Neural progenitor cell (in vitro differentiated cells): ENCODE measurements around the gene NAAA. TPM values are rescaled to one million over a fixed set of nuclear protein-coding genes. Genes with fewer than 3 reads are reported as not detected.
"Not testable (repeated sequence)": the region's sequence is repeated elsewhere in the genome, so short reads cannot be mapped to it uniquely, and the experiment has no call there.

ENCODE experiments used
- DNase-seq: peaks from one replicate; pipeline ENCODE4 v3.0.0-alpha.2; 2016; ENCODE audit warnings: low spot score
- H2AFZ ChIP-seq: fragments of 200-600 bp; sonication (generic); replicated peaks from 2 replicates; pipeline ENCODE4 v1.6.1; 2016; ENCODE audit warnings: antibody characterized with exemption
- H3F3A ChIP-seq: fragments of 200-600 bp; sonication (generic); 2 replicates; pipeline ENCODE4 v1.6.1; 2016; ENCODE audit warnings: antibody characterized with exemption, low read depth
- H3K27ac ChIP-seq: fragments of 200-600 bp; sonication (generic); 2 replicates; pipeline ENCODE4 v1.5.1; 2016; ENCODE audit warnings: mild to moderate bottlenecking
- H3K27me3 ChIP-seq: fragments of 200-600 bp; sonication (generic); 2 replicates; pipeline ENCODE4 v1.6.1; 2016; ENCODE audit warnings: mild to moderate bottlenecking, moderate library complexity
- H3K36me3 ChIP-seq: fragments of 200-600 bp; sonication (generic); 2 replicates; pipeline ENCODE4 v1.5.1; 2016
- H3K4me1 ChIP-seq: fragments of 200-600 bp; sonication (generic); 2 replicates; pipeline ENCODE4 v1.6.1; 2016; ENCODE audit warnings: mixed run types
- H3K4me2 ChIP-seq: fragments of 200-600 bp; sonication (generic); 2 replicates; pipeline ENCODE4 v1.6.1; 2016
- H3K4me3 ChIP-seq: fragments of 200-600 bp; sonication (generic); 2 replicates; pipeline ENCODE4 v1.5.1; 2016
- H3K79me2 ChIP-seq: fragments of 200-600 bp; sonication (generic); 2 replicates; pipeline ENCODE4 v1.6.1; 2016; ENCODE audit warnings: low read depth
- H3K9ac ChIP-seq: fragments of 200-600 bp; sonication (generic); 2 replicates; pipeline ENCODE4 v1.6.1; 2016
- H3K9me3 ChIP-seq: fragments of 200-600 bp; sonication (generic); 2 replicates; pipeline ENCODE4 v1.5.1; 2016; ENCODE audit warnings: low read depth
- H4K20me1 ChIP-seq: fragments of 200-600 bp; sonication (generic); 2 replicates; pipeline ENCODE4 v1.6.1; 2016; ENCODE audit warnings: low read depth
- H3K27ac Mint-ChIP-seq: 3 replicates; pipeline ENCODE4 v1.8.0; 2021; ENCODE audit warnings: mixed read lengths
- H3K27me3 Mint-ChIP-seq: 2 replicates; pipeline ENCODE4 v1.8.0; 2022; ENCODE audit warnings: low read depth, mild to moderate bottlenecking, inconsistent platforms, moderate library complexity, mixed read lengths; ENCODE audit not compliant: insufficient read depth
- H3K36me3 Mint-ChIP-seq: 3 replicates; pipeline ENCODE4 v1.8.0; 2021; ENCODE audit warnings: mixed read lengths
- H3K4me1 Mint-ChIP-seq: 3 replicates; pipeline ENCODE4 v1.8.0; 2021; ENCODE audit warnings: mixed read lengths
- H3K4me3 Mint-ChIP-seq: 3 replicates; pipeline ENCODE4 v1.8.0; 2021; ENCODE audit warnings: mild to moderate bottlenecking, moderate library complexity, mixed read lengths
- H3K9me3 Mint-ChIP-seq: 3 replicates; pipeline ENCODE4 v1.8.0; 2020; ENCODE audit warnings: mixed read lengths
- CTCF ChIP-seq: fragments of 200-600 bp; sonication (generic); IDR thresholded peaks from 2 replicates; pipeline ENCODE4 v1.5.1; 2017; ENCODE audit warnings: antibody characterized with exemption, mild to moderate bottlenecking
- EZH2 ChIP-seq: fragments of 200-600 bp; sonication (generic); IDR thresholded peaks from 2 replicates; pipeline ENCODE4 v1.6.1; 2017; ENCODE audit warnings: antibody characterized with exemption, mild to moderate bottlenecking, moderate library complexity
- EZH2phosphoT487 ChIP-seq: fragments of 200-600 bp; sonication (generic); IDR thresholded peaks from 2 replicates; pipeline ENCODE4 v1.6.1; 2017; ENCODE audit warnings: antibody characterized with exemption
- total RNA-seq: library from RNA; depleted of rRNA; stranded (reverse); fragments of >200 nt; gene quantifications from 2 replicates; pipeline ENCODE4 v1.2.3, GENCODE V29; 2015; ENCODE audit warnings: low replicate concordance

Gene NAAA
- total RNA-seq, 1 donor from 2014 or later, result 0.07 TPM

DNA sequence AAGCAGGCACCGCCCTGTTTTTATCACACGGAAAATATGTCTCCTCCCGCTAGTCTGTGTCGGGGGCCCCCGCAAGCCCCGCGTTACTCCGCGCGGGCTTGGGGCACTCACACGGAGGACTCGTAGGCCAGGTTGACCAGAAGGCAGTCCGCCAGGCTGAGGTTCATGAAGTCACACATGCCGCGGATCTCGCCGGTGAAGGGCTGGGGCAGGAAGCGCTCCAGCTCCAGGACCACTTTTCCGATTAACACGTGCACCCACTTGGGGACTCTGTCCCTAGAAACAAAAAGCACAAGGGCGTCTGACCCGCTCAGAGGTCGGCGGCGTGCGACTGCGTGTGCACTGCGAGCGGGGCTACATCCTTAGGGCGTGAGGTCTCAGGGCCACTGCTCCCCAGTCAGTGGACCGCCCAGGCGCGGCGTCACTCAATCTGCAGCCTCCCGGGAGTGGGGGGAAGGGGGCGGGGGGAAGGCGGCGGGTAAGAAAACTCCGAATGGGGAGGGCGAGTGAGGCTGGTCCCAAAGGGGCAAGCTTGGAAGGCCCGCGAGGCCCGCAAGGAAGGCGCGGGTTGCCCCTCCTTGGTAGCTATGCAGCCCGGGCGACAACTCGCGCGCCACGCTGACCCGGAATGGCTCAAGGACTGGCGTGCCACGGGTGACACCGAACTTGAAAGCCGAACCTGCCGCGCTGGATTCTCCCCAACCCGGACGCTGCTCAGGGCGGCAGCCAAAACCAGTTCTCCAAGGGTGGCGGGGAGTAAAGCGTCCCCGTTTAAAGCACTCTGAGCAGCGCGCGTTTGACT, 722 bp downstream of the NAAA start:
- H3K4me3 Mint-ChIP-seq, result peak overlapping the region; percentile 90
- peak; percentile 81 for DNase-seq

GRCh38 chr4:75935628-75936027, 5.2 kb downstream of the NAAA start:
- H3K36me3 ChIP-seq, result no peaks in the 10 kb centered on the region
- no peak overlapping the region for H3K4me2 ChIP-seq
- no peak for DNase-seq
- Mint-ChIP-seq H3K27me3 (no peaks in the 10 kb centered on the region), H3K4me1 (peaks cover 5% of the 10 kb centered on the region), H3K4me3 (no peak overlapping the region), H3K36me3 (peaks cover 1% of the 10 kb centered on the region), H3K9me3 (no peaks in the 10 kb centered on the region), H3K27ac (no peak overlapping the region)
- H3K27me3 ChIP-seq, result peaks cover 20% of the 10 kb centered on the region
- H3K4me3 ChIP-seq, result no peak overlapping the region
- no peaks in the 10 kb centered on the region for H3K9me3 ChIP-seq
- no peak for TF ChIP-seq EZH2phosphoT487
- TF ChIP-seq CTCF, result no peak
- TF ChIP-seq EZH2, result no peak
- no peak overlapping the region for H2AFZ ChIP-seq
- H3K79me2 ChIP-seq, result no peaks in the 10 kb centered on the region
- H4K20me1 ChIP-seq, result peaks cover 4% of the 10 kb centered on the region
- H3K9ac ChIP-seq, result no peak overlapping the region
- H3K4me1 ChIP-seq, result no peaks in the 10 kb centered on the region
- H3F3A ChIP-seq, result peaks cover 8% of the 10 kb centered on the region
- H3K27ac ChIP-seq, result no peak overlapping the region

More for the DNA sequence above, 722 bp downstream of the NAAA start:
- Histone ChIP-seq H3F3A (peaks cover 20% of the 10 kb centered on the region), H4K20me1 (peaks cover 23% of the 10 kb centered on the region), H3K9me3 (no peaks in the 10 kb centered on the region), H3K9ac (no peak overlapping the region), H3K4me2 (peak overlapping the region; percentile 96), H3K27ac (no peak overlapping the region), H3K4me3 (peak overlapping the region; percentile 75), H3K27me3 (peaks cover 32% of the 10 kb centered on the region), H2AFZ (peak overlapping the region; percentile 35), H3K79me2 (no peaks in the 10 kb centered on the region), H3K36me3 (no peaks in the 10 kb centered on the region), H3K4me1 (no peaks in the 10 kb centered on the region)
- Mint-ChIP-seq H3K36me3 (peaks cover 5% of the 10 kb centered on the region), H3K9me3 (no peaks in the 10 kb centered on the region), H3K27ac (no peak overlapping the region), H3K4me1 (peaks cover 11% of the 10 kb centered on the region), H3K27me3 (no peaks in the 10 kb centered on the region)
- TF ChIP-seq CTCF, result no peak
- TF ChIP-seq EZH2phosphoT487, result no peak
- TF ChIP-seq EZH2, result no peak

GRCh38 chr4:75930152-75930551, 10.7 kb downstream of the NAAA start:
- Histone ChIP-seq H2AFZ (no peak overlapping the region), H3K9me3 (no peaks in the 10 kb centered on the region), H3K4me1 (no peaks in the 10 kb centered on the region), H3K27me3 (no peaks in the 10 kb centered on the region), H3K79me2 (no peaks in the 10 kb centered on the region), H4K20me1 (no peaks in the 10 kb centered on the region), H3K9ac (no peak overlapping the region), H3K4me3 (no peak overlapping the region), H3K27ac (no peak overlapping the region), H3K36me3 (no peaks in the 10 kb centered on the region), H3F3A (no peaks in the 10 kb centered on the region), H3K4me2 (no peak overlapping the region)
- TF ChIP-seq EZH2 (no peak), EZH2phosphoT487 (no peak), CTCF (no peak)
- no peaks in the 10 kb centered on the region for H3K4me1 Mint-ChIP-seq
- H3K4me3 Mint-ChIP-seq, result no peak overlapping the region
- peaks cover 5% of the 10 kb centered on the region for H3K36me3 Mint-ChIP-seq
- no peak overlapping the region for H3K27ac Mint-ChIP-seq
- no peaks in the 10 kb centered on the region for H3K27me3 Mint-ChIP-seq
- DNase-seq, result no peak
- H3K9me3 Mint-ChIP-seq, result no peaks in the 10 kb centered on the region

- not testable (repeated sequence) for H3K27me3 ChIP-seq, H3K36me3 Mint-ChIP-seq, H3K36me3 ChIP-seq, H3K4me2 ChIP-seq, DNase-seq, H2AFZ ChIP-seq, H3K79me2 ChIP-seq, H3K27me3 Mint-ChIP-seq, H3K4me3 Mint-ChIP-seq, H3K4me3 ChIP-seq, H3K27ac Mint-ChIP-seq, H3K27ac ChIP-seq, H3K9ac ChIP-seq, H3K9me3 Mint-ChIP-seq, H3K4me1 ChIP-seq, H3K4me1 Mint-ChIP-seq, H4K20me1 ChIP-seq, H3F3A ChIP-seq, H3K9me3 ChIP-seq
Measured at GRCh38 chr4:75924916-75925315, 15.9 kb downstream of the NAAA start.
